Liver (tissue), 9 donors: ENCODE measurements around the gene FRMPD1. TPM values are rescaled to one million over a fixed set of nuclear protein-coding genes. Genes with fewer than 3 reads are reported as not detected.
A peak's percentile ranks its signal among the peaks of the same experiment; 100 is the strongest.
"Not testable (repeated sequence)": the region's sequence is repeated elsewhere in the genome, so short reads cannot be mapped to it uniquely, and the experiment has no call there.

Experiments used
- DNase-seq: peaks from one replicate; pipeline ENCODE4 v3.0.0-alpha.2; 2017; ENCODE audit warnings: low spot score
- H3K27ac ChIP-seq, 2 donors: one replicate each; pipeline ENCODE4 v1.7.0; 2013; ENCODE audit warnings: inconsistent platforms in 2 of 2, low read length in 2 of 2, control low read depth in 1 of 2, low read depth in 1 of 2, mild to moderate bottlenecking in 1 of 2
- H3K27me3 ChIP-seq, 4 donors: one replicate each; pipeline versions ENCODE4 v1.6.1 to v1.7.0; 2013; ENCODE audit warnings: low read length in 3 of 4, inconsistent platforms in 1 of 4, mild to moderate bottlenecking in 1 of 4, moderate library complexity in 1 of 4; ENCODE audit not compliant: control insufficient read depth in 4 of 4, insufficient read depth in 4 of 4
- H3K36me3 ChIP-seq, 4 donors: one replicate each; pipeline versions ENCODE4 v1.6.1 to v1.7.0; 2013; ENCODE audit warnings: low read length in 3 of 4, mild to moderate bottlenecking in 3 of 4, low read depth in 1 of 4, moderate library complexity in 1 of 4; ENCODE audit not compliant: control insufficient read depth in 4 of 4, insufficient read depth in 3 of 4
- H3K4me1 ChIP-seq, 4 donors: one replicate each; pipeline versions ENCODE4 v1.6.1 to v1.7.0; 2013; ENCODE audit warnings: low read length in 3 of 4, mild to moderate bottlenecking in 3 of 4, moderate library complexity in 1 of 4; ENCODE audit not compliant: control insufficient read depth in 4 of 4, insufficient read depth in 4 of 4
- H3K4me3 ChIP-seq, 3 donors: one replicate each; pipeline versions ENCODE4 v1.6.1 to v1.7.0; 2013; ENCODE audit warnings: low read length in 3 of 3, control low read depth in 1 of 3, low read depth in 1 of 3, mild to moderate bottlenecking in 1 of 3
- H3K9ac ChIP-seq, 2 donors: one replicate each; pipeline ENCODE4 v1.7.0; 2013; ENCODE audit warnings: low read length in 2 of 2, mild to moderate bottlenecking in 2 of 2, moderate library complexity in 2 of 2, control low read depth in 1 of 2, low read depth in 1 of 2
- H3K9me3 ChIP-seq, 4 donors: one replicate each; pipeline versions ENCODE4 v1.6.1 to v1.7.0; 2013; ENCODE audit warnings: low read length in 3 of 4; ENCODE audit not compliant: control insufficient read depth in 4 of 4
- EGR1 ChIP-seq, 2 donors: IDR thresholded peaks; 2 replicates each; pipeline ENCODE4 v1.6.1; 2016 to 2018; ENCODE audit warnings: antibody characterized with exemption in 2 of 2, low read depth in 2 of 2
- FOXA1 ChIP-seq: IDR thresholded peaks from 2 replicates; pipeline ENCODE4 v1.6.1; 2016; ENCODE audit warnings: antibody characterized with exemption
- FOXA2 ChIP-seq: IDR thresholded peaks from 2 replicates; pipeline ENCODE4 v1.6.1; 2016; ENCODE audit warnings: antibody characterized with exemption
- GABPA ChIP-seq, 2 donors: IDR thresholded peaks in 1 of 2; conservative IDR thresholded peaks in 1 of 2; 2 replicates each; pipeline ENCODE4 v1.6.1; 2016; ENCODE audit warnings: antibody characterized with exemption in 2 of 2, mild to moderate bottlenecking in 1 of 2, moderate library complexity in 1 of 2
- HNF4A ChIP-seq, 2 donors: conservative IDR thresholded peaks; 2 replicates each; pipeline ENCODE4 v1.6.1; 2016; ENCODE audit warnings: antibody characterized with exemption in 2 of 2, mild to moderate bottlenecking in 2 of 2
- HNF4G ChIP-seq: IDR thresholded peaks from 2 replicates; pipeline ENCODE4 v1.6.1; 2016; ENCODE audit warnings: antibody characterized with exemption
- NR2F2 ChIP-seq: IDR thresholded peaks from 2 replicates; pipeline ENCODE4 v1.6.1; 2016; ENCODE audit warnings: antibody characterized with exemption
- RXRA ChIP-seq, 2 donors: IDR thresholded peaks; 2 replicates each; pipeline ENCODE4 v1.6.1; 2017 to 2018; ENCODE audit warnings: antibody characterized with exemption in 2 of 2, mild to moderate bottlenecking in 1 of 2
- SP1 ChIP-seq: IDR thresholded peaks from 2 replicates; pipeline ENCODE4 v1.6.1; 2018; ENCODE audit warnings: antibody characterized with exemption, mild to moderate bottlenecking
- TAF1 ChIP-seq: conservative IDR thresholded peaks from 2 replicates; pipeline ENCODE4 v1.6.1; 2016; ENCODE audit warnings: antibody characterized with exemption, mild to moderate bottlenecking
- YY1 ChIP-seq: IDR thresholded peaks from 2 replicates; pipeline ENCODE4 v1.6.1; 2016; ENCODE audit warnings: antibody characterized with exemption, mild to moderate bottlenecking
- WGBS: extraction: QIAGEN DNeasy Blood & Tissue Kit; methylation state at CpG from one replicate; pipeline ENCODE4 v1.1.7; 2013; 5-methylcytosine and 5-hydroxymethylcytosine counted together
- polyA plus RNA-seq, 2 donors: library from polyadenylated mRNA; stranded (reverse) in 1 of 2; unstranded in 1 of 2; fragments of 200-250 nt in 1 of 2; fragments of >200 nt in 1 of 2; fragmentation: Nextera tagmentation in 1 of 2; extraction: Ambion mirVana in 1 of 2; gene quantifications; one replicate each; pipeline versions ENCODE4 v1.2.1 to v1.2.3, GENCODE V29; 2013 to 2015
- total RNA-seq, 2 donors: library from RNA; depleted of rRNA; stranded (reverse); fragments of >200 nt; gene quantifications; one replicate each; pipeline ENCODE4 v1.2.3, GENCODE V29; 2014
- TF ChIP-seq, protein P1 (sequence below): fragments of 150-350 bp; IDR thresholded peaks from 2 replicates; pipeline ENCODE4 v1.5.1; 2017; ENCODE audit warnings: improper control_type of control experiment, low read depth, low read length; ENCODE audit not compliant: missing input control
- TF ChIP-seq, protein P2 (sequence below): IDR thresholded peaks from 2 replicates; pipeline ENCODE4 v1.6.1; 2016; ENCODE audit warnings: antibody characterized with exemption
- TF ChIP-seq, protein P3 (sequence below): IDR thresholded peaks from 2 replicates; pipeline ENCODE4 v1.6.1; 2016; ENCODE audit warnings: antibody characterized with exemption, mild to moderate bottlenecking
- TF ChIP-seq, protein P4 (sequence below): IDR thresholded peaks from 2 replicates; pipeline ENCODE4 v1.6.1; 2016; ENCODE audit warnings: antibody characterized with exemption
- TF ChIP-seq, protein P5 (sequence below): IDR thresholded peaks from 2 replicates; pipeline ENCODE4 v1.6.1; 2016; ENCODE audit warnings: antibody characterized with exemption
- donor health status: healthy.
- donor health status: healthy.
- donor health status: healthy.
- donor health status: healthy.
- donor health status: healthy.

FRMPD1 gene, protein sequence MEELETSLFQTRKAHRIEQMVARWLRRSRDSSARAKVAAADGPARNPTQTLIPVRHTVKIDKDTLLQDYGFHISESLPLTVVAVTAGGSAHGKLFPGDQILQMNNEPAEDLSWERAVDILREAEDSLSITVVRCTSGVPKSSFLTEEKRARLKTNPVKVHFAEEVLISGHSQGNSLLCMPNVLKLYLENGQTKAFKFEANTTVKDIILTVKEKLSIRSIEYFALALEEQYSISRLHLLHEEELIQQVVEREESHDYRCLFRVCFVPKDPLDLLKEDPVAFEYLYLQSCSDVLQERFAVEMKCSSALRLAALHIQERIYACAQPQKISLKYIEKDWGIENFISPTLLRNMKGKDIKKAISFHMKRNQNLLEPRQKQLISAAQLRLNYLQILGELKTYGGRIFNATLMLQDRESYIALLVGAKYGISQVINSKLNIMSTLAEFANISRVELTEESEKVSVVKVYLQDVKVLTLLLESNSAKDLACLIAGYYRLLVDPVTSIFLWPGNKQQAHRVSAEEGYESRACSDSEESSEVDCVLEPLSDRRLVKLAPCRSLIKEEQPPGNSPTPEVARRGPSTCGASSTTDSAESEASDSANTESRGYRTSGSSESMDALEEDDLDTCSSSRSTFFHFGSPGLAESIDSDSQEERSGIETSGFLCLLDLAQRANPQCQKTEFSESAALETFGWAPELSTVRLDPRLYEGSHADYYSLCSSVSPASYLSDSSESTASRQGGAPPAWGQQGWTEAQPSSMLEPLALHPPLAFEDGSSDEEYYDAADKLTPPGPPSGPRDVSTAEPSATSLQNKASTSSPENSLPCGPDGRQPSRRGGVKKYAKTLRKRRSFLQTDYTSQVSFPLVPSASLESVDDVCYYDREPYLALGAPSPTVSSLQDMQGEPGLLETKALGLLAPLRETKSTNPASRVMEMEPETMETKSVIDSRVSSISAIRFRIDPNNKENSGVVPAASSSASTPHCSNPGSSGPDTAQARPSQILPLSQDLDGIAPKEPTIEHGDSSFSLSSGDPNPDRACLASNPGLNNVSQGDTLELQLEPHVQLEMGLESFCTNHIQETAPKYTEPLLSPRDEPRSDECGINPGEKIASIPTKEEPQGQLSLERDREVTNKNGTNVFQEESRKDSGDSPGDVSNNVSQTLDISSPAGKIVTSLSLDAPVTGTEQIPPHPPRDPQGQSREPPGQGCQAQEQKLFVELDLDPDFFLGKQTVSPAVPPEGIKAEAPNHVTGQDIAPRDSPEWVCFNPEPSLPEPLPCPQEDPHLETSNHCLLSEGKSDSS (N-terminal part only)
- total RNA-seq (1 to 10 TPM in 1 of 2 donors, under 1 TPM in 1; 0.09 to 1.8 TPM), polyA plus RNA-seq (under 1 TPM; 0.06 to 0.25 TPM)

DNA sequence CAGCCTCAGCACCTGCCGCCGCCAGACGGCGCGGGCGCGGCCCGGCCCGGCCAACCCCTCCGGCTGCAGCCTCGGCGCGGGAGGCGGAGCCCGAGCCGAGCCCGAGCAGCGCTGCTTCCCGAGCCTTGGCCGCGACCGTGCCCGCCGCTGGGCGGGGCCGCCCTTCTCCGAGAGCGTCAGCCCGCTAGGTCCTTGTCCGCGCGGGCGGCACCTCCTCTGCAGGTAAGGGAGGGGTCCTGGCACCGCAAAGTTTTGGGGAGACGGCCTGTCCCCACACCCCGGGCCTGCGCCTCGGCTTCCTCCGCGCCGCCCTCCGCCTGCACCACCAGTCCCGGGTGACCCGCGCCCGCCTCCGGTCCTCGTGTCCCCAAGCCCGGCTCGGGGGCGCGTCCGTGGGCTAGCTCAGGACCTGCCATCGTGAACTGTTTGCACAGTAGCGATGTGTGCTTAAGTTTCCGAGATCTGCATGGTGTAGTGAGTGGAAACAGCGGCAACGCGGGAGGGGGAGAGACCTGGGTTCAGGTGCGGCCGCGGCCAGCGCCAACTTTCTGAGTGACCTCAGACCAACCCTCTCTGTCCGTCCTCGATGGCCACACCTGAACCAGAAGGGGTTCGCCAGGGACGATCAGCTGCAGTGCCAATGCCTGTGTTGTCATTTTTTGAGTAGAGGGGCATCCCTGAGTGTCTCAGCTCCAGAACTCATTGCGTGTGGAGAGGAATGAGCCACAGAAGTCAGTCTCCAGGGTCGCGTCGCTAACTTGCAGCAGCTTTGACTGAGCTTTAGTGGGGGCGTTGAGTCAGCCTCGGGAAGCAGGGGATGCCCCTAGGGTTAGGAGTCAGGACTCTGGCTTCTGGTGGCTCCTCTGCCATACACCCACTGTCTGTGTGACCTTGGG lies at the start of gene FRMPD1:
Gene FRMPD1 (plus strand): TSS at position 82 of the 896 bp plus-strand sequence. CDS start 41,688 bp downstream, outside the sequence.
- no peaks in the 10 kb centered on the region for H3K36me3 ChIP-seq
- H3K4me1 ChIP-seq, result peaks cover 2 to 9% (median 6%) of the 10 kb centered on the region in 4 donors
- peaks cover 0 to 7% (median 0%) of the 10 kb centered on the region in 4 donors for H3K27me3 ChIP-seq
- WGBS, result 2% methylated on average over 73 of the region's 73 CpGs
- no peak within 1 kb of the TSS for H3K27ac ChIP-seq
- H3K9ac ChIP-seq, result no peak within 1 kb of the TSS
- TF ChIP-seq YY1 (no peak), SP1 (no peak), EGR1 (IDR thresholded peaks at IDR 0.05; ENCODE audit: low read depth in 2 of 2) (no peak), FOXA2 (no peak), NR2F2 (no peak), GABPA (IDR thresholded peaks at IDR 0.05 in 1 of 2, conservative IDR thresholded peaks at IDR 0.05 in 1 of 2) (no peak), FOXA1 (no peak), TAF1 (no peak), RXRA (IDR thresholded peaks at IDR 0.05) (no peak), HNF4A (conservative IDR thresholded peaks at IDR 0.05) (no peak), HNF4G (no peak)
- TF ChIP-seq, protein P1, sequence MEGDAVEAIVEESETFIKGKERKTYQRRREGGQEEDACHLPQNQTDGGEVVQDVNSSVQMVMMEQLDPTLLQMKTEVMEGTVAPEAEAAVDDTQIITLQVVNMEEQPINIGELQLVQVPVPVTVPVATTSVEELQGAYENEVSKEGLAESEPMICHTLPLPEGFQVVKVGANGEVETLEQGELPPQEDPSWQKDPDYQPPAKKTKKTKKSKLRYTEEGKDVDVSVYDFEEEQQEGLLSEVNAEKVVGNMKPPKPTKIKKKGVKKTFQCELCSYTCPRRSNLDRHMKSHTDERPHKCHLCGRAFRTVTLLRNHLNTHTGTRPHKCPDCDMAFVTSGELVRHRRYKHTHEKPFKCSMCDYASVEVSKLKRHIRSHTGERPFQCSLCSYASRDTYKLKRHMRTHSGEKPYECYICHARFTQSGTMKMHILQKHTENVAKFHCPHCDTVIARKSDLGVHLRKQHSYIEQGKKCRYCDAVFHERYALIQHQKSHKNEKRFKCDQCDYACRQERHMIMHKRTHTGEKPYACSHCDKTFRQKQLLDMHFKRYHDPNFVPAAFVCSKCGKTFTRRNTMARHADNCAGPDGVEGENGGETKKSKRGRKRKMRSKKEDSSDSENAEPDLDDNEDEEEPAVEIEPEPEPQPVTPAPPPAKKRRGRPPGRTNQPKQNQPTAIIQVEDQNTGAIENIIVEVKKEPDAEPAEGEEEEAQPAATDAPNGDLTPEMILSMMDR, result no peak
- TF ChIP-seq, protein P2, sequence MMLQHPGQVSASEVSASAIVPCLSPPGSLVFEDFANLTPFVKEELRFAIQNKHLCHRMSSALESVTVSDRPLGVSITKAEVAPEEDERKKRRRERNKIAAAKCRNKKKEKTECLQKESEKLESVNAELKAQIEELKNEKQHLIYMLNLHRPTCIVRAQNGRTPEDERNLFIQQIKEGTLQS, result no peak
- TF ChIP-seq, protein P3, sequence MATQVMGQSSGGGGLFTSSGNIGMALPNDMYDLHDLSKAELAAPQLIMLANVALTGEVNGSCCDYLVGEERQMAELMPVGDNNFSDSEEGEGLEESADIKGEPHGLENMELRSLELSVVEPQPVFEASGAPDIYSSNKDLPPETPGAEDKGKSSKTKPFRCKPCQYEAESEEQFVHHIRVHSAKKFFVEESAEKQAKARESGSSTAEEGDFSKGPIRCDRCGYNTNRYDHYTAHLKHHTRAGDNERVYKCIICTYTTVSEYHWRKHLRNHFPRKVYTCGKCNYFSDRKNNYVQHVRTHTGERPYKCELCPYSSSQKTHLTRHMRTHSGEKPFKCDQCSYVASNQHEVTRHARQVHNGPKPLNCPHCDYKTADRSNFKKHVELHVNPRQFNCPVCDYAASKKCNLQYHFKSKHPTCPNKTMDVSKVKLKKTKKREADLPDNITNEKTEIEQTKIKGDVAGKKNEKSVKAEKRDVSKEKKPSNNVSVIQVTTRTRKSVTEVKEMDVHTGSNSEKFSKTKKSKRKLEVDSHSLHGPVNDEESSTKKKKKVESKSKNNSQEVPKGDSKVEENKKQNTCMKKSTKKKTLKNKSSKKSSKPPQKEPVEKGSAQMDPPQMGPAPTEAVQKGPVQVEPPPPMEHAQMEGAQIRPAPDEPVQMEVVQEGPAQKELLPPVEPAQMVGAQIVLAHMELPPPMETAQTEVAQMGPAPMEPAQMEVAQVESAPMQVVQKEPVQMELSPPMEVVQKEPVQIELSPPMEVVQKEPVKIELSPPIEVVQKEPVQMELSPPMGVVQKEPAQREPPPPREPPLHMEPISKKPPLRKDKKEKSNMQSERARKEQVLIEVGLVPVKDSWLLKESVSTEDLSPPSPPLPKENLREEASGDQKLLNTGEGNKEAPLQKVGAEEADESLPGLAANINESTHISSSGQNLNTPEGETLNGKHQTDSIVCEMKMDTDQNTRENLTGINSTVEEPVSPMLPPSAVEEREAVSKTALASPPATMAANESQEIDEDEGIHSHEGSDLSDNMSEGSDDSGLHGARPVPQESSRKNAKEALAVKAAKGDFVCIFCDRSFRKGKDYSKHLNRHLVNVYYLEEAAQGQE, result no peak
- TF ChIP-seq, protein P4, sequence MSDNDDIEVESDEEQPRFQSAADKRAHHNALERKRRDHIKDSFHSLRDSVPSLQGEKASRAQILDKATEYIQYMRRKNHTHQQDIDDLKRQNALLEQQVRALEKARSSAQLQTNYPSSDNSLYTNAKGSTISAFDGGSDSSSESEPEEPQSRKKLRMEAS, result no peak
- TF ChIP-seq, protein P5, sequence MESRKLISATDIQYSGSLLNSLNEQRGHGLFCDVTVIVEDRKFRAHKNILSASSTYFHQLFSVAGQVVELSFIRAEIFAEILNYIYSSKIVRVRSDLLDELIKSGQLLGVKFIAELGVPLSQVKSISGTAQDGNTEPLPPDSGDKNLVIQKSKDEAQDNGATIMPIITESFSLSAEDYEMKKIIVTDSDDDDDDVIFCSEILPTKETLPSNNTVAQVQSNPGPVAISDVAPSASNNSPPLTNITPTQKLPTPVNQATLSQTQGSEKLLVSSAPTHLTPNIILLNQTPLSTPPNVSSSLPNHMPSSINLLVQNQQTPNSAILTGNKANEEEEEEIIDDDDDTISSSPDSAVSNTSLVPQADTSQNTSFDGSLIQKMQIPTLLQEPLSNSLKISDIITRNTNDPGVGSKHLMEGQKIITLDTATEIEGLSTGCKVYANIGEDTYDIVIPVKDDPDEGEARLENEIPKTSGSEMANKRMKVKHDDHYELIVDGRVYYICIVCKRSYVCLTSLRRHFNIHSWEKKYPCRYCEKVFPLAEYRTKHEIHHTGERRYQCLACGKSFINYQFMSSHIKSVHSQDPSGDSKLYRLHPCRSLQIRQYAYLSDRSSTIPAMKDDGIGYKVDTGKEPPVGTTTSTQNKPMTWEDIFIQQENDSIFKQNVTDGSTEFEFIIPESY, result no peak
- DNase-seq, result peak; percentile 71
- peak within 1 kb of the TSS in 2 of 3 donors; percentile 56 to 62 for H3K4me3 ChIP-seq
- H3K9me3 ChIP-seq, result no peaks in the 10 kb centered on the region

DNA sequence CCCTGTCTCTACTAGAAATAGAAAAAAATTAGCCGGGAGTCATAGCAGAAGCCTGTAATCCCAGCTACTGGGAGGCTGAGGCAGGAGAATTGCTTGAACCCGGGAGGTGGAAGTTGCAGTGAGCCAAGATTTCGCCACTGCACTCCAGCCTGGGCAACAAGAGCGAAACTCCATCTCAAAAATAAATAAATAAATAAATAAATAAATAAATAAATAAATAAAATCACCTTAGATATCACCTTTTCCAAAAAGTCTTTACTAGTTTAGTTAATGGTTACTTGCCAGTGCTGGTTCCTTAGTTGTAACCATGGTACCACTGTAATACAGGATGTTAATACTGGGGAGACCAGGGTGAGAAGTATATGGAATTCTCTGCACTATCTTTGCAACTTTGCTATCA lies 48.7 kb upstream of the FRMPD1 start:
- H3K27ac ChIP-seq, H3K4me3 ChIP-seq, H3K9me3 ChIP-seq, H3K27me3 ChIP-seq, H3K9ac ChIP-seq, DNase-seq, H3K36me3 ChIP-seq: not testable (repeated sequence)
- peaks cover 0 to 11% (median 9%) of the 10 kb centered on the region in 4 donors for H3K4me1 ChIP-seq
- 90% methylated on average over 4 of the region's 4 CpGs for WGBS
